ENCODE measurements around the gene TRPM4.

TRPM4 gene

GRCh38 chr19:49249933-49250332 lies 92.3 kb downstream of the TRPM4 start:
- no peaks in the 10 kb centered on the region for H3K9me3 ChIP-seq (ENCODE audit: insufficient read depth, low read depth, low read length)
- H3K79me2 ChIP-seq (ENCODE audit: insufficient read depth, low read length): no peaks in the 10 kb centered on the region
- no peaks in the 10 kb centered on the region for H4K20me1 ChIP-seq (ENCODE audit: insufficient read depth, low read length, poor library complexity, severe bottlenecking)
- H3K4me3 ChIP-seq (ENCODE audit: low read length, poor library complexity, severe bottlenecking): no peak overlapping the region
- H3K4me2 ChIP-seq (ENCODE audit: low read depth, low read length, poor library complexity, severe bottlenecking): no peak overlapping the region
- H2AFZ ChIP-seq (ENCODE audit: low read length): no peak overlapping the region
- H3K9ac ChIP-seq (ENCODE audit: low read depth, low read length, poor library complexity, severe bottlenecking): no peak overlapping the region
- no peak for TF ChIP-seq CTCF (conservative IDR thresholded peaks at IDR 0.05; ENCODE audit: low read length)
- TF ChIP-seq EZH2phosphoT487 (IDR thresholded peaks at IDR 0.05; ENCODE audit: borderline replicate concordance): no peak
- no peaks in the 10 kb centered on the region for H3K4me1 ChIP-seq (ENCODE audit: insufficient read depth, low read length, poor library complexity, severe bottlenecking)
- no peaks in the 10 kb centered on the region for H3K36me3 ChIP-seq (ENCODE audit: insufficient read depth, low read length)
- no peaks in the 10 kb centered on the region for H3K9me2 ChIP-seq (replicated peaks; ENCODE audit: low read depth, low read length)
- H3F3A ChIP-seq (ENCODE audit: low read depth): no peaks in the 10 kb centered on the region
- no peaks in the 10 kb centered on the region for H3K27me3 ChIP-seq (ENCODE audit: insufficient read depth, low read length, poor library complexity, severe bottlenecking)

GRCh38 chr19:49255674-49256073 lies 98.1 kb downstream of the TRPM4 start:
- TF ChIP-seq CTCF (conservative IDR thresholded peaks at IDR 0.05; ENCODE audit: low read length) (no peak), EZH2phosphoT487 (IDR thresholded peaks at IDR 0.05; ENCODE audit: borderline replicate concordance) (no peak)
- Histone ChIP-seq H3K9me2 (replicated peaks; ENCODE audit: low read depth, low read length) (no peaks in the 10 kb centered on the region), H3K4me3 (ENCODE audit: low read length, poor library complexity, severe bottlenecking) (no peak overlapping the region), H3K4me1 (ENCODE audit: insufficient read depth, low read length, poor library complexity, severe bottlenecking) (no peaks in the 10 kb centered on the region), H3K4me2 (ENCODE audit: low read depth, low read length, poor library complexity, severe bottlenecking) (no peak overlapping the region), H4K20me1 (ENCODE audit: insufficient read depth, low read length, poor library complexity, severe bottlenecking) (no peaks in the 10 kb centered on the region), H3K9ac (ENCODE audit: low read depth, low read length, poor library complexity, severe bottlenecking) (no peak overlapping the region), H2AFZ (ENCODE audit: low read length) (no peak overlapping the region), H3K79me2 (ENCODE audit: insufficient read depth, low read length) (no peaks in the 10 kb centered on the region), H3K9me3 (ENCODE audit: insufficient read depth, low read depth, low read length) (no peaks in the 10 kb centered on the region; the same call in 1 of the 2 replicates), H3F3A (ENCODE audit: low read depth) (no peaks in the 10 kb centered on the region), H3K36me3 (ENCODE audit: insufficient read depth, low read length) (no peaks in the 10 kb centered on the region), H3K27me3 (ENCODE audit: insufficient read depth, low read length, poor library complexity, severe bottlenecking) (no peaks in the 10 kb centered on the region)

DNA sequence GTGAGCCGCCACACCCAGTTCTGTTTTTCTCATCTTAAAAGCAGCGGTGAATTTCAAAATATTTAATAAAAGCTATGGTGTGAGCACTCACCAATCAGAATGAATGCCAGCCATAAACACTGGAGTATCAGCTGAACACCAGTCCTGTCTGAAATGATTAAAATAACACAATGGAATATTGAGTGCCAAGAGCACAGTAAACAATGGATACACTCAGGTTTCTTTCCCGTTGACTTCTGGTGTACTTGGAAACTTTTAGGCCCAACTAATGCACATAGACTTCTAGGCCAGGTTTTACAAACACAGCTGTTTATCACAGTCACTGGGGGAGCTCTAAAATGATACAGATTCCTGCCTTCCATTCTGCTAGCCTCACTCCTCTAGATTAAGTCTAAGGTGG lies 99.1 kb downstream of the TRPM4 start:
- Histone ChIP-seq H3K9me3 (ENCODE audit: insufficient read depth, low read depth, low read length) (no peaks in the 10 kb centered on the region; the same call in 1 of the 2 replicates), H3K4me2 (ENCODE audit: low read depth, low read length, poor library complexity, severe bottlenecking) (no peak overlapping the region), H3K79me2 (ENCODE audit: insufficient read depth, low read length) (no peaks in the 10 kb centered on the region), H3K9ac (ENCODE audit: low read depth, low read length, poor library complexity, severe bottlenecking) (no peak overlapping the region), H3K4me1 (ENCODE audit: insufficient read depth, low read length, poor library complexity, severe bottlenecking) (no peaks in the 10 kb centered on the region), H3F3A (ENCODE audit: low read depth) (no peaks in the 10 kb centered on the region), H2AFZ (ENCODE audit: low read length) (no peak overlapping the region), H3K9me2 (replicated peaks; ENCODE audit: low read depth, low read length) (no peaks in the 10 kb centered on the region), H4K20me1 (ENCODE audit: insufficient read depth, low read length, poor library complexity, severe bottlenecking) (no peaks in the 10 kb centered on the region), H3K4me3 (ENCODE audit: low read length, poor library complexity, severe bottlenecking) (no peak overlapping the region), H3K27me3 (ENCODE audit: insufficient read depth, low read length, poor library complexity, severe bottlenecking) (no peaks in the 10 kb centered on the region), H3K36me3 (ENCODE audit: insufficient read depth, low read length) (no peaks in the 10 kb centered on the region)
- no peak for TF ChIP-seq EZH2phosphoT487 (IDR thresholded peaks at IDR 0.05; ENCODE audit: borderline replicate concordance)
- TF ChIP-seq CTCF (conservative IDR thresholded peaks at IDR 0.05; ENCODE audit: low read length): no peak

Measured in Loucy (cell line).